Kidney glomerular epithelial cell (primary cell): ENCODE data around the gene ADGRV1.

Source experiments
- DNase-seq: peaks from one replicate; lab custom pipeline; 2025; lab: John Stamatoyannopoulos, UW

ADGRV1 gene

GRCh38 chr5:91139572-91140200, 581.1 kb downstream of the ADGRV1 start:
- DNase-seq: no peak

GRCh38 chr5:91140657-91141056, 582.1 kb downstream of the ADGRV1 start:
- DNase-seq: no peak

GRCh38 chr5:91141642-91142041, 583.0 kb downstream of the ADGRV1 start:
- no peak for DNase-seq

- DNase-seq: no peak
Measured at GRCh38 chr5:91142386-91142785, 583.8 kb downstream of the ADGRV1 start.

GRCh38 chr5:91142819-91143218, 584.2 kb downstream of the ADGRV1 start:
- DNase-seq: no peak

GRCh38 chr5:91143840-91144239, 585.2 kb downstream of the ADGRV1 start:
- DNase-seq: no peak

GRCh38 chr5:91144491-91145332, 586.1 kb downstream of the ADGRV1 start:
- no peak for DNase-seq

- no peak for DNase-seq
Measured at GRCh38 chr5:91145333-91145620, 586.7 kb downstream of the ADGRV1 start.

GRCh38 chr5:91146230-91146629, 587.6 kb downstream of the ADGRV1 start:
- DNase-seq: no peak

GRCh38 chr5:91146905-91147600, 588.5 kb downstream of the ADGRV1 start:
- no peak for DNase-seq

- DNase-seq: no peak
Measured at GRCh38 chr5:91150234-91150633, 591.6 kb downstream of the ADGRV1 start.

GRCh38 chr5:91150636-91151035, 592.0 kb downstream of the ADGRV1 start:
- no peak for DNase-seq

- peak; percentile 81 for DNase-seq
Measured at GRCh38 chr5:91151947-91152346, 593.4 kb downstream of the ADGRV1 start.

GRCh38 chr5:91154338-91154737, 595.7 kb downstream of the ADGRV1 start:
- no peak for DNase-seq

GRCh38 chr5:91155274-91155673, 596.7 kb downstream of the ADGRV1 start:
- no peak for DNase-seq

GRCh38 chr5:91156242-91156641, 597.6 kb downstream of the ADGRV1 start:
- DNase-seq: no peak

- DNase-seq: no peak
Measured at GRCh38 chr5:91158011-91158410, 599.4 kb downstream of the ADGRV1 start.

GRCh38 chr5:91159647-91160046, 601.0 kb downstream of the ADGRV1 start:
- DNase-seq: no peak

GRCh38 chr5:91160714-91161285, 602.2 kb downstream of the ADGRV1 start:
- DNase-seq: no peak

- DNase-seq: peak; percentile 96
Measured at GRCh38 chr5:91162534-91163381, 604.2 kb downstream of the ADGRV1 start.

- DNase-seq: no peak
Measured at GRCh38 chr5:91164424-91164823, 605.8 kb downstream of the ADGRV1 start.
